Panc1 (cell line): ENCODE results near the gene IGFBP4.

Experiments used
- CTCF ChIP-seq: fragments of 450-650 bp; IDR thresholded peaks from 2 replicates; pipeline ENCODE4 v1.5.1; 2017; ENCODE audit warnings: mild to moderate bottlenecking
- POLR2AphosphoS5 ChIP-seq: IDR thresholded peaks from 2 replicates; pipeline ENCODE4 v1.6.1; 2012; ENCODE audit warnings: mild to moderate bottlenecking, low read depth, low read length, moderate library complexity
- SIN3A ChIP-seq: IDR thresholded peaks from 2 replicates; pipeline ENCODE4 v1.6.1; 2012; ENCODE audit warnings: low read depth, mild to moderate bottlenecking, low read length, moderate library complexity, borderline replicate concordance; ENCODE audit not compliant: insufficient read depth

GRCh38 chr17:40480501-40481003, 37.3 kb downstream of the IGFBP4 start:
- TF ChIP-seq CTCF (no peak), SIN3A (no peak), POLR2AphosphoS5 (no peak)
